ENCODE results near the gene BCLAF1. TPM values are rescaled to one million over a fixed set of nuclear protein-coding genes. Genes with fewer than 3 reads are reported as not detected.

BCLAF1 gene
- polyA plus RNA-seq, 4 donors = 15.4 to 113 (median 23.4) TPM

GRCh38 chr6:136212608-136213007 lies 77.0 kb downstream of the BCLAF1 start:
- Histone ChIP-seq H3K4me3 (ENCODE audit: low read depth in 1 of 3, low read length in 3 of 3) (no peak overlapping the region), H3K9me3 (ENCODE audit: control insufficient read depth in 2 of 2, insufficient read depth in 1 of 2, low read depth in 1 of 2, low read length in 1 of 2) (no peaks in the 10 kb centered on the region), H3K27ac (ENCODE audit: low read depth in 1 of 3, low read length in 2 of 3) (no peak overlapping the region), H3K36me3 (ENCODE audit: control insufficient read depth in 3 of 3, insufficient read depth in 2 of 3, low read depth in 1 of 3, low read length in 3 of 3) (no peaks in the 10 kb centered on the region), H3K4me1 (ENCODE audit: control insufficient read depth in 3 of 3, insufficient read depth in 2 of 3, low read depth in 1 of 3, low read length in 2 of 3) (no peaks in the 10 kb centered on the region), H3K27me3 (ENCODE audit: control insufficient read depth in 3 of 3, insufficient read depth in 3 of 3, low read length in 3 of 3) (no peaks in the 10 kb centered on the region)
- DNase-seq = no peak
- 88 to 98% (median 90%) methylated on average over 2 of the region's 2 CpGs for WGBS, 3 donors
- no peak for FAIRE-seq

- no peaks in the 10 kb centered on the region for H3K4me1 ChIP-seq (ENCODE audit: control insufficient read depth in 3 of 3, insufficient read depth in 2 of 3, low read depth in 1 of 3, low read length in 2 of 3)
- H3K36me3 ChIP-seq (ENCODE audit: control insufficient read depth in 3 of 3, insufficient read depth in 2 of 3, low read depth in 1 of 3, low read length in 3 of 3) = no peaks in the 10 kb centered on the region
- no peak for DNase-seq
- FAIRE-seq = no peak
- 80 to 83% (median 81%) methylated on average over 13 of the region's 13 CpGs for WGBS, 3 donors
- H3K9me3 ChIP-seq (ENCODE audit: control insufficient read depth in 2 of 2, insufficient read depth in 1 of 2, low read depth in 1 of 2, low read length in 1 of 2) = no peaks in the 10 kb centered on the region
- no peaks in the 10 kb centered on the region for H3K27me3 ChIP-seq (ENCODE audit: control insufficient read depth in 3 of 3, insufficient read depth in 3 of 3, low read length in 3 of 3)
- H3K4me3 ChIP-seq (ENCODE audit: low read depth in 1 of 3, low read length in 3 of 3) = no peak overlapping the region
- H3K27ac ChIP-seq (ENCODE audit: low read depth in 1 of 3, low read length in 2 of 3) = no peak overlapping the region
Observed at GRCh38 chr6:136210398-136211165, 79.1 kb downstream of the BCLAF1 start.

- H3K27me3 ChIP-seq (ENCODE audit: control insufficient read depth in 3 of 3, insufficient read depth in 3 of 3, low read length in 3 of 3) = peaks cover 0 to 5% (median 0%) of the 10 kb centered on the region in 3 donors
- no peak for DNase-seq
- no peaks in the 10 kb centered on the region for H3K9me3 ChIP-seq (ENCODE audit: control insufficient read depth in 2 of 2, insufficient read depth in 1 of 2, low read depth in 1 of 2, low read length in 1 of 2)
- H3K36me3 ChIP-seq (ENCODE audit: control insufficient read depth in 3 of 3, insufficient read depth in 2 of 3, low read depth in 1 of 3, low read length in 3 of 3) = no peaks in the 10 kb centered on the region
- FAIRE-seq = no peak
- H3K27ac ChIP-seq (ENCODE audit: low read depth in 1 of 3, low read length in 2 of 3) = no peak overlapping the region
- 92 to 96% (median 92%) methylated on average over 2 of the region's 2 CpGs for WGBS, 3 donors
- H3K4me3 ChIP-seq (ENCODE audit: low read depth in 1 of 3, low read length in 3 of 3) = no peak overlapping the region
- H3K4me1 ChIP-seq (ENCODE audit: control insufficient read depth in 3 of 3, insufficient read depth in 2 of 3, low read depth in 1 of 3, low read length in 2 of 3) = no peaks in the 10 kb centered on the region
Observed at GRCh38 chr6:136209496-136209895, 80.2 kb downstream of the BCLAF1 start.

- H3K36me3 ChIP-seq (ENCODE audit: control insufficient read depth in 3 of 3, insufficient read depth in 2 of 3, low read depth in 1 of 3, low read length in 3 of 3) = no peaks in the 10 kb centered on the region
- H3K27me3 ChIP-seq (ENCODE audit: control insufficient read depth in 3 of 3, insufficient read depth in 3 of 3, low read length in 3 of 3) = peaks cover 0 to 5% (median 0%) of the 10 kb centered on the region in 3 donors
- FAIRE-seq = no peak
- DNase-seq = no peak
- no peaks in the 10 kb centered on the region for H3K4me1 ChIP-seq (ENCODE audit: control insufficient read depth in 3 of 3, insufficient read depth in 2 of 3, low read depth in 1 of 3, low read length in 2 of 3)
- no peak overlapping the region for H3K27ac ChIP-seq (ENCODE audit: low read depth in 1 of 3, low read length in 2 of 3)
- H3K9me3 ChIP-seq (ENCODE audit: control insufficient read depth in 2 of 2, insufficient read depth in 1 of 2, low read depth in 1 of 2, low read length in 1 of 2) = no peaks in the 10 kb centered on the region
- no peak overlapping the region for H3K4me3 ChIP-seq (ENCODE audit: low read depth in 1 of 3, low read length in 3 of 3)
- 92 to 94% (median 93%) methylated on average over 4 of the region's 4 CpGs for WGBS, 3 donors
Observed at GRCh38 chr6:136208783-136209182, 80.9 kb downstream of the BCLAF1 start.

Other genes starting within 250 kb of the BCLAF1 start
- 1 to 10 TPM in 3 of 4 donors, under 1 TPM in 1; 0.54 to 6.5 (median 1.8) TPM for gene MTFR2, start 39.5 kb downstream of the BCLAF1 start, polyA plus RNA-seq

Data from small intestine (tissue), 7 donors.